K562 (cell line): ENCODE results near the gene BIRC5. TPM values are rescaled to one million over a fixed set of nuclear protein-coding genes. Genes with fewer than 3 reads are reported as not detected.

ENCODE experiments used
- BDP1 ChIP-seq: IDR thresholded peaks from 3 replicates; pipeline ENCODE4 v1.6.1; 2011; ENCODE audit not compliant: insufficient read length, insufficient read depth
- E2F5 ChIP-seq: sonication (generic); formaldehyde crosslinking; IDR thresholded peaks from 2 replicates; pipeline ENCODE4 v1.8.0; 2022; ENCODE audit warnings: mild to moderate bottlenecking, missing genetic modification reagents
- FOXA1 ChIP-seq: fragments of 450-650 bp; IDR thresholded peaks from 2 replicates; pipeline ENCODE4 v1.6.1; 2016; ENCODE audit warnings: mild to moderate bottlenecking, borderline replicate concordance
- MAFF ChIP-seq: IDR thresholded peaks from 2 replicates; pipeline ENCODE4 v1.6.1; 2012; ENCODE audit warnings: low read length, improper control_type of control experiment
- MXD1 ChIP-seq: fragments of 250-450 bp; sonication (Bioruptor Pico); IDR thresholded peaks from 2 replicates; pipeline ENCODE4 v1.8.0; 2021; ENCODE audit warnings: borderline replicate concordance, mild to moderate bottlenecking, moderate library complexity; ENCODE audit not compliant: poor library complexity, severe bottlenecking
- NR2F6 ChIP-seq: fragments of 450-650 bp; formaldehyde crosslinking; IDR thresholded peaks from 2 replicates; pipeline ENCODE4 v1.4.0; 2020; ENCODE audit warnings: mild to moderate bottlenecking
- REST ChIP-seq, 2 experiments: fragments of 450-650 bp; formaldehyde crosslinking in 1 of 2; IDR thresholded peaks; 2 replicates each; pipeline versions ENCODE4 v1.4.0 to v1.6.1; 2014 to 2020; ENCODE audit warnings: mild to moderate bottlenecking in 2 of 2, borderline replicate concordance in 1 of 2, low read depth in 1 of 2
- RFX5 ChIP-seq: IDR thresholded peaks from 2 replicates; pipeline ENCODE4 v1.6.1; 2011; ENCODE audit warnings: low read depth, mild to moderate bottlenecking, improper control_type of control experiment, low read length
- SIRT6 ChIP-seq: IDR thresholded peaks from one replicate; pipeline ENCODE4 v1.6.1; 2012; ENCODE audit warnings: low read depth, mild to moderate bottlenecking, control low read depth, inconsistent platforms, low read length, moderate library complexity
- TSC22D4 ChIP-seq: fragments of 450-650 bp; IDR thresholded peaks from 2 replicates; pipeline ENCODE4 v1.6.1; 2016; ENCODE audit warnings: missing genetic modification characterization, missing biosample characterization, control low read depth
- XRCC5 ChIP-seq: fragments of 200-400 bp; formaldehyde crosslinking; IDR thresholded peaks from 2 replicates; pipeline ENCODE4 v1.6.1; 2017; ENCODE audit warnings: low read depth, mild to moderate bottlenecking, low read length
- ZBTB9 ChIP-seq: fragments of 450-650 bp; formaldehyde crosslinking; IDR thresholded peaks from 2 replicates; pipeline ENCODE4 v1.4.0; 2020; ENCODE audit warnings: mild to moderate bottlenecking, moderate library complexity
- ZFP1 ChIP-seq: fragments of 450-650 bp; formaldehyde crosslinking; IDR thresholded peaks from 2 replicates; pipeline ENCODE4 v1.4.0; 2020; ENCODE audit warnings: mild to moderate bottlenecking, mixed read lengths
- ZNF324 ChIP-seq: fragments of 250-450 bp; sonication (Bioruptor Pico); IDR thresholded peaks from 2 replicates; pipeline ENCODE4 v1.4.0; 2020; ENCODE audit warnings: mild to moderate bottlenecking
- ZNF696 ChIP-seq: fragments of 250-450 bp; sonication (Bioruptor Pico); conservative IDR thresholded peaks from 2 replicates; pipeline ENCODE4 v1.4.0; 2020; ENCODE audit warnings: mild to moderate bottlenecking, moderate library complexity
- ZNF76 ChIP-seq: fragments of 250-450 bp; sonication (Bioruptor Pico); IDR thresholded peaks from 2 replicates; pipeline ENCODE4 v1.4.0; 2020; ENCODE audit warnings: mild to moderate bottlenecking, moderate library complexity, borderline replicate concordance
- ZNF766 ChIP-seq: fragments of 200-800 bp; sonication (Bioruptor generic); conservative IDR thresholded peaks from 2 replicates; pipeline ENCODE4 v1.6.1; 2016; ENCODE audit warnings: missing genetic modification characterization, missing compliant biosample characterization
- ZZZ3 ChIP-seq: fragments of 450-650 bp; IDR thresholded peaks from 2 replicates; pipeline ENCODE4 v1.6.1; 2016; ENCODE audit warnings: antibody characterized with exemption, mild to moderate bottlenecking, moderate library complexity
- polyA plus RNA-seq, 8 experiments: library from polyadenylated mRNA; depleted of rRNA in 4 of 8; stranded (reverse) in 5 of 8; unstranded in 3 of 8; fragments of >200 nt; fragmentation: Nextera tagmentation in 2 of 8; fragmentation: Illumina TruSeq in 1 of 8; extraction: Ambion mirVana in 2 of 8; extraction: Trizol in 1 of 8; gene quantifications; 2 replicates each; pipeline versions ENCODE4 v1.2.1 to v1.2.3, GENCODE V29; 2011 to 2014; ENCODE audit warnings: inconsistent platforms in 1 of 8, missing spikeins in 1 of 8
- total RNA-seq, 7 experiments: library from RNA; depleted of rRNA in 6 of 7; stranded (reverse); fragments of >200 nt in 6 of 7; fragmentation: Illumina TruSeq in 2 of 7; extraction: Trizol in 2 of 7; gene quantifications; 2 replicates each; pipeline versions ENCODE4 v1.2.1 to v1.2.3, GENCODE V29; 2011 to 2021; ENCODE audit warnings: low replicate concordance in 1 of 7

BIRC5 gene
- total and polyA plus RNA-seq, 9 of the 15 experiments (the other 6 are each of a cell fraction or from before 2014, with no cell fraction given): 64.4 to 140 (median 101) TPM

GRCh38 chr17:78214016-78214705, at the start of gene BIRC5 (continued):
- TF ChIP-seq ZBTB9: peak; percentile 80; the same call in 1 of the 2 replicates
- TF ChIP-seq TSC22D4 (tag): no peak
- TF ChIP-seq SIRT6: no peak
- TF ChIP-seq ZZZ3: no peak
- no peak for TF ChIP-seq REST (IDR thresholded peaks at IDR 0.05; ENCODE audit: borderline replicate concordance)
- no peak for TF ChIP-seq REST (CRISPR knock-in tag; IDR thresholded peaks at IDR 0.05; ENCODE audit: low read depth)
- TF ChIP-seq ZNF324 (CRISPR knock-in tag): no peak
- TF ChIP-seq FOXA1: no peak
- TF ChIP-seq XRCC5: no peak
- TF ChIP-seq RFX5: no peak
- no peak for TF ChIP-seq BDP1
- TF ChIP-seq MAFF: no peak
- peak; percentile 90 for TF ChIP-seq ZNF766
- no peak for TF ChIP-seq NR2F6 (CRISPR knock-in tag)
- TF ChIP-seq ZNF696 (CRISPR knock-in tag): no peak
- no peak for TF ChIP-seq ZFP1 (CRISPR knock-in tag)
- TF ChIP-seq MXD1 (CRISPR knock-in tag): no peak
- TF ChIP-seq ZNF76 (CRISPR knock-in tag): peak; percentile 96; the same call in 1 of the 2 replicates
- TF ChIP-seq E2F5: no peak; the same call in 1 of the 2 replicates
